ENCODE data around the gene RUFY3.
A peak's percentile ranks its signal among the peaks of the same experiment; 100 is the strongest.

The RUFY3 gene

DNA sequence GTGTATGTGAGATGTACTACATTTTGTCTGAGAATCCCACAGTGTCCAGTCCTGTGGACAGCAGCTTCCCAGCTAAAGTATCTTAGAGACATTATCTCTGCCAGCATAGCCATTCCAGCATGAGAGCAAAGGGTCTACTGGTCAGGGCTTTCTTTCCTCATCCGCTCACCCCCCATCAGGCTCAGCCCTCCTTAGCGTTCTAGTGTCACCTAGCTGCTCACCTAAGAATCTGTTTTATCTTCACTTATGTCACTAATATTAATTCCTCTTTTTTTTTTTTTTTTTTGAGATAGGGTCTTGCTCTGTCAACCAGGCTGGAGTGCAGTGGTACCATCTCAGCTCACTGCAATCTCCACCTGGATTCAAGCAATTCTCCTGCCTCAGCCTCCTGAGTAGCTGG is 15.6 kb downstream of the RUFY3 start:
- Histone ChIP-seq H3K4me3 (replicated peaks; ENCODE audit: insufficient read depth, low read length) (no peak overlapping the region), H3K27ac (replicated peaks) (peak overlapping the region; percentile 64), H3K27me3 (ENCODE audit: insufficient read depth, poor library complexity, severe bottlenecking) (no peaks in the 10 kb centered on the region)
- no peak for DNase-seq (ENCODE audit: low read depth in 1 of 2, low spot score in 1 of 2)
- no peak for TF ChIP-seq POLR2AphosphoS5 (IDR thresholded peaks at IDR 0.05; ENCODE audit: low read depth)
- TF ChIP-seq SPI1 (IDR thresholded peaks at IDR 0.05; ENCODE audit: borderline replicate concordance, low read depth), result no peak
- TF ChIP-seq CTCF (IDR thresholded peaks at IDR 0.05; ENCODE audit: insufficient read depth, low read length), result no peak
- TF ChIP-seq GABPA (IDR thresholded peaks at IDR 0.05; ENCODE audit: low read depth), result no peak
- TF ChIP-seq, protein P1, sequence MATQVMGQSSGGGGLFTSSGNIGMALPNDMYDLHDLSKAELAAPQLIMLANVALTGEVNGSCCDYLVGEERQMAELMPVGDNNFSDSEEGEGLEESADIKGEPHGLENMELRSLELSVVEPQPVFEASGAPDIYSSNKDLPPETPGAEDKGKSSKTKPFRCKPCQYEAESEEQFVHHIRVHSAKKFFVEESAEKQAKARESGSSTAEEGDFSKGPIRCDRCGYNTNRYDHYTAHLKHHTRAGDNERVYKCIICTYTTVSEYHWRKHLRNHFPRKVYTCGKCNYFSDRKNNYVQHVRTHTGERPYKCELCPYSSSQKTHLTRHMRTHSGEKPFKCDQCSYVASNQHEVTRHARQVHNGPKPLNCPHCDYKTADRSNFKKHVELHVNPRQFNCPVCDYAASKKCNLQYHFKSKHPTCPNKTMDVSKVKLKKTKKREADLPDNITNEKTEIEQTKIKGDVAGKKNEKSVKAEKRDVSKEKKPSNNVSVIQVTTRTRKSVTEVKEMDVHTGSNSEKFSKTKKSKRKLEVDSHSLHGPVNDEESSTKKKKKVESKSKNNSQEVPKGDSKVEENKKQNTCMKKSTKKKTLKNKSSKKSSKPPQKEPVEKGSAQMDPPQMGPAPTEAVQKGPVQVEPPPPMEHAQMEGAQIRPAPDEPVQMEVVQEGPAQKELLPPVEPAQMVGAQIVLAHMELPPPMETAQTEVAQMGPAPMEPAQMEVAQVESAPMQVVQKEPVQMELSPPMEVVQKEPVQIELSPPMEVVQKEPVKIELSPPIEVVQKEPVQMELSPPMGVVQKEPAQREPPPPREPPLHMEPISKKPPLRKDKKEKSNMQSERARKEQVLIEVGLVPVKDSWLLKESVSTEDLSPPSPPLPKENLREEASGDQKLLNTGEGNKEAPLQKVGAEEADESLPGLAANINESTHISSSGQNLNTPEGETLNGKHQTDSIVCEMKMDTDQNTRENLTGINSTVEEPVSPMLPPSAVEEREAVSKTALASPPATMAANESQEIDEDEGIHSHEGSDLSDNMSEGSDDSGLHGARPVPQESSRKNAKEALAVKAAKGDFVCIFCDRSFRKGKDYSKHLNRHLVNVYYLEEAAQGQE (IDR thresholded peaks at IDR 0.05; ENCODE audit: insufficient replicate concordance, low read depth), result no peak

- TF ChIP-seq GABPA (IDR thresholded peaks at IDR 0.05; ENCODE audit: low read depth), result no peak
- TF ChIP-seq SPI1 (IDR thresholded peaks at IDR 0.05; ENCODE audit: borderline replicate concordance, low read depth), result peak; percentile 59; the same call in 1 of the 2 replicates
- Histone ChIP-seq H3K27me3 (ENCODE audit: insufficient read depth, poor library complexity, severe bottlenecking) (no peaks in the 10 kb centered on the region), H3K27ac (replicated peaks) (peak overlapping the region; percentile 54), H3K4me3 (replicated peaks; ENCODE audit: insufficient read depth, low read length) (no peak overlapping the region)
- peak in 1 of 2 experiments; percentile 51 for DNase-seq (ENCODE audit: low read depth in 1 of 2, low spot score in 1 of 2)
Measured at GRCh38 chr4:70739496-70740337, 18.0 kb downstream of the RUFY3 start.

DNA sequence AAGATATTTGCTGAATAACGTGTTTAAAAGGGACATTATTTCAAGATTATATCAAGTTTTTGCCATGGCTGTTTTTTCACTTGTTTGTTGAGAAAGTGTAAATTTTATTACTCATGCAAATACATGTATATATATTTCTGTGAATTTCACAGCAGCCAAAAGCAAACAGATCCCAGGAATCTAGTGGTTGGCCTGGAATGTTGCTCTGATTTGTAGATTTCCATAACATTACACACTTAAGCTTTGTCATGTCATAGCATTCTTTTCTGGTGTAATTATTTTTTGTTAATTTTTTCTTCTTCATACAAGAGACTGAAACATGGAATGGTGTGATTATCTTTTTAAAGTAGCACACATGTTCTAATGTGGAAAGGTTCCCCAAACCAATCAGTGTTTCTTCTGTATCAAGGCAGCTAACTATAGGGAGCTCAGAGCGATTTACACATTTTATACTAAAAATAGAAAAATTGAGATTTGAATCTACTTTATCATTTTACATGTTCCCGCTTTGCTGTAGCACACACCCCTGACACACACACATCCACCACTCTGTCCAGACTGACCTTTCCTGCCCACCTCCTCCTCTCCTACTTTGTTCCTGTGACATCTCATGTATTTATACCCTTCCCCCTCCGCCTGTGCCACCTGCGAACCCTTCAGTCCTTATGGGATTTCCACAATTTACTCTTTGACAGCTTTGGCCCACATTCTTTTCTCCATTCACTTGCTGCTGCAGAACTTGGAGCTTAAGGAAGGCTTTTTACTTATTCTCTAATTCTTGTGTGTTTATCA is 20.3 kb downstream of the RUFY3 start:
- no peak for DNase-seq (ENCODE audit: low read depth in 1 of 2, low spot score in 1 of 2)
- Histone ChIP-seq H3K4me3 (replicated peaks; ENCODE audit: insufficient read depth, low read length) (no peak overlapping the region), H3K27me3 (ENCODE audit: insufficient read depth, poor library complexity, severe bottlenecking) (no peaks in the 10 kb centered on the region), H3K27ac (replicated peaks) (no peak overlapping the region)
- TF ChIP-seq GABPA (IDR thresholded peaks at IDR 0.05; ENCODE audit: low read depth) (no peak), SPI1 (IDR thresholded peaks at IDR 0.05; ENCODE audit: borderline replicate concordance, low read depth) (no peak), POLR2AphosphoS5 (IDR thresholded peaks at IDR 0.05; ENCODE audit: low read depth) (no peak), CTCF (IDR thresholded peaks at IDR 0.05; ENCODE audit: insufficient read depth, low read length) (no peak)
- TF ChIP-seq, protein P1 (IDR thresholded peaks at IDR 0.05; ENCODE audit: insufficient replicate concordance, low read depth), result no peak

DNA sequence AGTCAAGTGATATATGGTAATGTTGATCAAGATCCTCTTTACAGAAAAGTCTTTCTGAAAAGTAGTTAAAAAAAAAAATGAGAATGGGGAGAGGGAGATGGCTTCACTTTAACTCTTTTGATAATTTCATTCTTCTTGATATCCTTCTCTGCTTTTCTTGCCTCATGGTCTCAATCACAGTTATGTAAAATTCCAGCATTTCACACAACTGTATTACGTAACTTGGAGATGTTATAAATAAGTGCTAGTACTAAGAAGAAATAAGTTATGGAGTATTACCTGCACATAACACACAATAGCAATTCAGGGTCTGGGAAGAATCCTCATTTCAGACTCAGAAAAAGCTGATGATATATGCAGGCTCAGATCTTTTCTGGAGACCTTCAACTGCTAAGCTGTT is 22.0 kb downstream of the RUFY3 start:
- DNase-seq (ENCODE audit: low read depth in 1 of 2, low spot score in 1 of 2), result no peak
- H3K27me3 ChIP-seq (ENCODE audit: insufficient read depth, poor library complexity, severe bottlenecking), result no peaks in the 10 kb centered on the region
- no peak overlapping the region for H3K27ac ChIP-seq (replicated peaks)
- TF ChIP-seq SPI1 (IDR thresholded peaks at IDR 0.05; ENCODE audit: borderline replicate concordance, low read depth) (no peak), POLR2AphosphoS5 (IDR thresholded peaks at IDR 0.05; ENCODE audit: low read depth) (no peak), CTCF (IDR thresholded peaks at IDR 0.05; ENCODE audit: insufficient read depth, low read length) (no peak), GABPA (IDR thresholded peaks at IDR 0.05; ENCODE audit: low read depth) (no peak)
- TF ChIP-seq, protein P1 (IDR thresholded peaks at IDR 0.05; ENCODE audit: insufficient replicate concordance, low read depth), result no peak
- H3K4me3 ChIP-seq (replicated peaks; ENCODE audit: insufficient read depth, low read length), result no peak overlapping the region
